Breast epithelium (tissue), 4 donors: ENCODE results near the gene PRSS12. TPM values are rescaled to one million over a fixed set of nuclear protein-coding genes. Genes with fewer than 3 reads are reported as not detected.
"Not testable (repeated sequence)": the region's sequence is repeated elsewhere in the genome, so short reads cannot be mapped to it uniquely, and the experiment has no call there.

Experiments
- DNase-seq, 2 donors: peaks; one replicate each; pipeline ENCODE4 v3.0.0-alpha.2; 2019; ENCODE audit warnings: low spot score in 2 of 2
- H3K27ac ChIP-seq, 2 donors: fragments of 200-600 bp; sonication (generic) in 1 of 2; one replicate each; pipeline ENCODE4 v1.5.1; 2016 to 2019; ENCODE audit warnings: mild to moderate bottlenecking in 1 of 2
- H3K27me3 ChIP-seq, 2 donors: fragments of 200-600 bp; sonication (generic) in 1 of 2; one replicate each; pipeline versions ENCODE4 v1.5.1 to v1.6.0; 2017 to 2019; ENCODE audit warnings: control low read depth in 1 of 2, mild to moderate bottlenecking in 1 of 2
- H3K36me3 ChIP-seq: fragments of 200-600 bp; one replicate; pipeline ENCODE4 v1.5.1; 2019
- H3K4me1 ChIP-seq, 2 donors: fragments of 200-600 bp; sonication (generic); one replicate each; pipeline ENCODE4 v1.5.1; 2016 to 2019; ENCODE audit warnings: control low read depth in 1 of 2
- H3K4me3 ChIP-seq, 3 donors: fragments of 200-600 bp; sonication (generic); 1 replicate in 2 of 3; 2 replicates in 1 of 3; pipeline ENCODE4 v1.5.1; 2016 to 2019; ENCODE audit warnings: mild to moderate bottlenecking in 3 of 3, moderate library complexity in 2 of 3
- H3K9me3 ChIP-seq, 2 donors: fragments of 200-600 bp; sonication (generic) in 1 of 2; one replicate each; pipeline ENCODE4 v1.5.1; 2016 to 2019; ENCODE audit warnings: control low read depth in 1 of 2
- CTCF ChIP-seq, 3 donors: fragments of 450-650 bp; IDR thresholded peaks; one replicate each; pipeline ENCODE4 v1.5.1; 2016 to 2017; ENCODE audit warnings: antibody characterized with exemption in 3 of 3, mild to moderate bottlenecking in 3 of 3, moderate library complexity in 3 of 3
- POLR2A ChIP-seq: fragments of 450-650 bp; IDR thresholded peaks from one replicate; pipeline ENCODE4 v1.6.1; 2016; ENCODE audit warnings: antibody characterized with exemption, mild to moderate bottlenecking, moderate library complexity
- POLR2AphosphoS5 ChIP-seq, 3 donors: sonication (generic); formaldehyde crosslinking; IDR thresholded peaks; one replicate each; pipeline ENCODE4 v1.6.1; 2017; ENCODE audit warnings: antibody characterized with exemption in 3 of 3
- intact Hi-C: fragments of 100-400 bp; cut with DNase I; formaldehyde crosslinking; loops from one replicate; pipeline ENCODE4 v1.15.1; 2023; ENCODE audit warnings: low total_unique reads
- total RNA-seq, 3 donors: library from RNA; depleted of rRNA; stranded (reverse); fragments of >200 nt; gene quantifications; one replicate each; pipeline ENCODE4 v1.1.0, GENCODE V29; 2016

The PRSS12 gene
- total RNA-seq, 3 donors from 2014 or later, result 0.64 to 3.6 (median 2.2) TPM

DNA sequence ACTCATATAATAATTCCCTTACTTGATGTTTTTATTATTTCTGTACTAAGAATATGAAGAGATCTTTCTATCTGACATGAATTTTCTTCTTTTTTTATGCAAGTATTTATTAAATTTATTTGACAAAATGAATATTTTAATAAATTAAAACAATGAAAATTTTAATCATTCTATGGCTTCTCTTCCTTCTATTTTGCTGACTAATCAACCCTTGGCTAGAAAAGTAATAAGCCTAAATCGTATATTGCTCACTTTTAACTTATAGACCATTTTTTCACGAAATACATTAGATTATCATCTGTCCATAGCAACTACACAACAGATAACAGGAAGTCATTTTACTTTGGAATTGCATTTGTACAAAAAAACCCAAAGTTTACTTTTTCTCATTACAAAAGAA is 38.6 kb downstream of the PRSS12 start:
- TF ChIP-seq POLR2AphosphoS5 (IDR thresholded peaks at IDR 0.05) (no peak), POLR2A (no peak), CTCF (IDR thresholded peaks at IDR 0.05) (no peak)
- Histone ChIP-seq H3K27me3 (no peaks in the 10 kb centered on the region), H3K27ac (no peak overlapping the region), H3K4me1 (no peaks in the 10 kb centered on the region), H3K36me3 (no peaks in the 10 kb centered on the region), H3K4me3 (no peak overlapping the region), H3K9me3 (no peaks in the 10 kb centered on the region)
- intact Hi-C loops, result no loop called here
- no peak for DNase-seq

GRCh38 chr4:118313098-118313497 is 39.7 kb downstream of the PRSS12 start:
- Histone ChIP-seq H3K27ac (no peak overlapping the region), H3K27me3 (no peaks in the 10 kb centered on the region), H3K4me1 (no peaks in the 10 kb centered on the region), H3K36me3 (no peaks in the 10 kb centered on the region), H3K9me3 (no peaks in the 10 kb centered on the region), H3K4me3 (no peak overlapping the region)
- TF ChIP-seq POLR2AphosphoS5 (IDR thresholded peaks at IDR 0.05) (no peak), POLR2A (no peak), CTCF (IDR thresholded peaks at IDR 0.05) (no peak)
- no peak for DNase-seq
- intact Hi-C loops, result no loop called here

GRCh38 chr4:118308306-118309030 is 44.3 kb downstream of the PRSS12 start:
- H3K4me3 ChIP-seq, result no peak overlapping the region
- H3K9me3 ChIP-seq, result no peaks in the 10 kb centered on the region
- intact Hi-C loops, result no loop called here
- TF ChIP-seq POLR2AphosphoS5 (IDR thresholded peaks at IDR 0.05), result no peak
- no peak for TF ChIP-seq CTCF (IDR thresholded peaks at IDR 0.05)
- TF ChIP-seq POLR2A, result no peak
- no peaks in the 10 kb centered on the region for H3K4me1 ChIP-seq
- no peaks in the 10 kb centered on the region for H3K27me3 ChIP-seq
- H3K27ac ChIP-seq, result no peak overlapping the region
- no peaks in the 10 kb centered on the region for H3K36me3 ChIP-seq
- DNase-seq, result no peak

- H3K27ac ChIP-seq, result no peak overlapping the region
- TF ChIP-seq POLR2A (no peak), CTCF (IDR thresholded peaks at IDR 0.05) (no peak), POLR2AphosphoS5 (IDR thresholded peaks at IDR 0.05) (no peak)
- no peaks in the 10 kb centered on the region for H3K27me3 ChIP-seq
- no peak overlapping the region for H3K4me3 ChIP-seq
- DNase-seq, result no peak
- H3K4me1 ChIP-seq, result no peaks in the 10 kb centered on the region
- no peaks in the 10 kb centered on the region for H3K9me3 ChIP-seq
- intact Hi-C loops, result no loop called here
- no peaks in the 10 kb centered on the region for H3K36me3 ChIP-seq
These were observed 45.2 kb downstream of the PRSS12 start for GRCh38 chr4:118307643-118308042.

DNA sequence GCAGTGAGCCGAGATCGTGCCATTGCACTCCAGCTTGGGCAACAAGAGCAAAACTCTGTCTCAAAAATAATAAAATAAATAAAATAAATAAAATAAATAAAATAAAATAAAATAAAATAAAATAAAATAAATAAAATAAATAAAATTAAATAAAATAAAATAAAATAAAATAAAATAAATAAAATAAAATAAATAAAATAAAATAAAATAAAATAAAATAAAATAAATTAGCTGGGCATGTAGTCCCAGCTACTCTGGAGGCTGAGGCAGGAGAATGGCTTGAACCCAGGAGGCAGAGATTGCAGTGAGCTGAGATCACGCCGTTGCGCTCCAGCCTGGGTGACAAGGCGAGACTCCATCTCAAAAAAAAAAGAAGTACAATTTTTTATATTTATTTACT is 53.2 kb downstream of the PRSS12 start:
- H3K27ac ChIP-seq, DNase-seq, H3K27me3 ChIP-seq, H3K36me3 ChIP-seq, H3K4me1 ChIP-seq, intact Hi-C loops, H3K9me3 ChIP-seq, H3K4me3 ChIP-seq: not testable (repeated sequence)

DNA sequence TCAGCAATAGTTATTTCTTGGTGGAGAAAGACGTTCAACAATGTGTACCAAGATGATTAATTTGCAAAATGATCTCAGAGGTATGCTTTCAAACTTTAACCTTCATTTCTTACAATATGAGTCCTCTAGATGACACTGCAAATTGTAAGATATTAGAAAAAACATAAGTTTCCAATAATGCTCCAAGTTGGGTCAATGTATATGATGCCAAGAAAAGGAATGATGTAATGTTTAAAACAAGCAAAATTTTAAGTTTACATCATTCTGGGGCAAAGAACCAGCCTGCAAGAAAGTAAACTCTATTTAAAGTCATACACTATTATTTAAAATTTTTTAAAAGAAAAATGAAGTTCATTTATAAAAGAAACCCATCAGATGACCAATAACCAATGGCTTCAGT is 56.1 kb downstream of the PRSS12 start:
- no peak overlapping the region for H3K4me3 ChIP-seq
- intact Hi-C loops, result no loop called here
- DNase-seq, result no peak
- H3K27ac ChIP-seq, result no peak overlapping the region
- H3K36me3 ChIP-seq, result no peaks in the 10 kb centered on the region
- no peaks in the 10 kb centered on the region for H3K27me3 ChIP-seq
- H3K9me3 ChIP-seq, result no peaks in the 10 kb centered on the region
- H3K4me1 ChIP-seq, result no peaks in the 10 kb centered on the region
- TF ChIP-seq POLR2AphosphoS5 (IDR thresholded peaks at IDR 0.05) (no peak), POLR2A (no peak), CTCF (IDR thresholded peaks at IDR 0.05) (no peak)
